Gastroesophageal sphincter (tissue), 3 donors: ENCODE measurements around the gene AMIGO2.

Source experiments
- EP300 ChIP-seq: sonication (generic); formaldehyde crosslinking; IDR thresholded peaks from one replicate; pipeline ENCODE4 v1.6.1; 2017; ENCODE audit warnings: antibody characterized with exemption, mild to moderate bottlenecking
- POLR2A ChIP-seq, 2 donors: fragments of 450-650 bp; IDR thresholded peaks; one replicate each; pipeline ENCODE4 v1.6.1; 2017; ENCODE audit warnings: antibody characterized with exemption in 2 of 2, mild to moderate bottlenecking in 2 of 2, moderate library complexity in 1 of 2
- POLR2AphosphoS5 ChIP-seq: sonication (generic); formaldehyde crosslinking; IDR thresholded peaks from one replicate; pipeline ENCODE4 v1.6.1; 2017; ENCODE audit warnings: antibody characterized with exemption
- TF ChIP-seq, protein P1 (sequence below), 4 experiments: fragments of 200-600 bp in 2 of 4; fragments of 450-650 bp in 2 of 4; sonication (generic) in 1 of 4; IDR thresholded peaks; one replicate each; pipeline ENCODE4 v1.5.1; 2017 to 2019; ENCODE audit warnings: antibody characterized with exemption in 4 of 4, mild to moderate bottlenecking in 2 of 4, moderate library complexity in 2 of 4

GRCh38 chr12:47107446-47107845 is 27.7 kb upstream of the AMIGO2 start:
- TF ChIP-seq, protein P1, sequence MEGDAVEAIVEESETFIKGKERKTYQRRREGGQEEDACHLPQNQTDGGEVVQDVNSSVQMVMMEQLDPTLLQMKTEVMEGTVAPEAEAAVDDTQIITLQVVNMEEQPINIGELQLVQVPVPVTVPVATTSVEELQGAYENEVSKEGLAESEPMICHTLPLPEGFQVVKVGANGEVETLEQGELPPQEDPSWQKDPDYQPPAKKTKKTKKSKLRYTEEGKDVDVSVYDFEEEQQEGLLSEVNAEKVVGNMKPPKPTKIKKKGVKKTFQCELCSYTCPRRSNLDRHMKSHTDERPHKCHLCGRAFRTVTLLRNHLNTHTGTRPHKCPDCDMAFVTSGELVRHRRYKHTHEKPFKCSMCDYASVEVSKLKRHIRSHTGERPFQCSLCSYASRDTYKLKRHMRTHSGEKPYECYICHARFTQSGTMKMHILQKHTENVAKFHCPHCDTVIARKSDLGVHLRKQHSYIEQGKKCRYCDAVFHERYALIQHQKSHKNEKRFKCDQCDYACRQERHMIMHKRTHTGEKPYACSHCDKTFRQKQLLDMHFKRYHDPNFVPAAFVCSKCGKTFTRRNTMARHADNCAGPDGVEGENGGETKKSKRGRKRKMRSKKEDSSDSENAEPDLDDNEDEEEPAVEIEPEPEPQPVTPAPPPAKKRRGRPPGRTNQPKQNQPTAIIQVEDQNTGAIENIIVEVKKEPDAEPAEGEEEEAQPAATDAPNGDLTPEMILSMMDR (IDR thresholded peaks at IDR 0.05), result no peak
- no peak for TF ChIP-seq POLR2A (IDR thresholded peaks at IDR 0.05)
- TF ChIP-seq EP300, result no peak
- TF ChIP-seq POLR2AphosphoS5, result no peak
